Measurements from ENCODE around the gene SLC7A5.
A peak's percentile ranks its signal among the peaks of the same experiment; 100 is the strongest.
"Not testable (repeated sequence)": the region's sequence is repeated elsewhere in the genome, so short reads cannot be mapped to it uniquely, and the experiment has no call there.

SLC7A5 gene

DNA sequence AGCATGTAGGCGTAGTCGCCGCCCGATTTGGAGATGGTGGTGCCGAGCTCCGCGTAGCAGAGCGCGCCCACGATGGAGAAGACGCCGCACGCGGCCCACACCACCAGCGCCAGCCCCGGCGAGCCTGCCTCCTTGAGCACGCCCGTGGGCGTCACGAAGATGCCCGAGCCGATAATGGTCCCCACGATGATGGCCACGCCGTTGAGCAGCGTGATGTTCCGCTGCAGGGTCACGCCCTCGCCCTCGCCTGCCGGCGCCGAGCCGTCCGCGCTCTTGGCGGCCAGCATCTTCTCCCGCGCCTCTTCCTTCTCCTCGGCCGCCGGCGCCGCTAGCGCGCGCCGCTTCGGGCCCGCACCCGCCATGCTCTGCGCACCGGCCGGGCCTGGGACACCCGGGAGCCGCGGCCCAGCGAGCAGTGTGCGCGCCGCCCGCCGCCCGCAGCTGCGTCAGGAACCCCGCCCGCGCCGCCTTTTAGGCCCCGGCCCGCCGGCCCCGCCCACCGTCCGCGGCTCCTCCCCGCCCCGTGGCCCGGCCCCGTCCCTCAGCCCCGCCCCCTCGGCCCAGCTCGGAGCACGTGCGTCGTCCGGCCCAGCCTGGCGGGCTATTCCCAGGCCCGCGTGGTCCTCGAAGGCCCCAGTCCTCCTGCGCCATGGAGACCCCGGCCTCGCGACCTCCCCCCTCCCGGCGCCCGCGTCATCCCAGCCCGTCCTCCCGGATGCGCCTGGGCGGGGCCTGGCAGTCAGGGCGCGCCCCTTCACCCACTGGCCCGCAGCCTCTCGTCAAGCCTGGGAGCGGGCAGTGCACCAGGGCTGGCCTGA is at the start of gene SLC7A5:
Gene SLC7A5 (minus strand): TSS at position 447 of the 818 bp plus-strand sequence. CDS start 85 bp downstream, at position 362.
- DNase-seq (ENCODE audit: low spot score): peak; percentile 80

DNA sequence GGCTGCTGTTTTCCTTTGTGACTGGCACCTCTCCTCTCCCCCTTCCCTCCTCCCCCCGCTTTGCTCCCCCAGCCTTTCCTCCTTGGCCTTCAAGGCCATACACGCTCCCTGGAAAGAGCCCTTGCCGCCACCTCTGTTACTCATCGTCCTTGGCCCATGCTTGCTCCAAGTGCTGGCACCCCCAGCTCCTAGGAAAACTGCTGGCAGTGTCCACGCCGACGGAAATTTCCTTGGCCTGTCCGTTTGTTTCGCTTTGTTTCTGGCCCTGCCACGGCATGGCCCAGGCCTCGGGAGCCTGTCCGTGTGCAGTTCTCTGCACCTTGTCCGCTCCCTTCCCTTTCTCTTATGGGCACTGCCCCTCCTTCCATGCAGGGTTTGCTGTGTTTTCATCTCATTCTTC is 49.0 kb upstream of the SLC7A5 start:
- DNase-seq (ENCODE audit: low spot score): no peak

DNA sequence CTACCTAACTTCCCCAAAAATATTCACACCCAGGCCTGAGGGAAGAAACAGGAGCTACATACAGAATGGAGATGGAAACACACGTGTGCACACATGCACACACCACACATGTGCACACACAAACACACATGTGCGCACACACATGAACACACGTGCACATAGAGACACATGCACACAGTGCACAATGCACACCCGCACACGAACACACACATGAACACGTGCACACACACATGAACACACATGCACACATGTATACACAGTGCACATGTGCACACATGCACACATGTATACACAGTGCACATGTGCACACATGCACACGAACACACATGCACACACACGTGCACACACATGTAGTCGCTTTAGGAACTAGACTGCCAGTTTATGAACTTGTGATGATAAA is 48.2 kb upstream of the SLC7A5 start:
- DNase-seq (ENCODE audit: low spot score): no peak

DNA sequence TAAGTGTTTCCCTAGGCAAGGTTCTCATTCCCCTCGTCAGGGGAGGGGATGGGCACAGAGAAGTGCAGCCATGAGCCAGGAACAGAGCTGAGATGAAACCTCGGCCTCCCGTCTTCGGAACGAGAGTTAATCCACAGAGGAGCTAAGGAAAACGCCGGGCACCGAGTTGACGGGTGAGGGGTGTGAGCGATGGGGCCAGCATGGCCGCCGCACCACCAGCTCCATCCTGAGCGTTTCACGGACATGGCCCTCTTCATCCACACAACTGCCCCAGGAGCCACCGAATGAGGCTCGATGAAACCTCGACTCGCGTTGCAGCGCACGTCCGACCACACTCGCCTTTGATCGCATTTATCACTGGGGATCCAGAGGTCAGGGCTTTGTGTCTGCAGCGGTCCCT is 45.5 kb upstream of the SLC7A5 start:
- DNase-seq (ENCODE audit: low spot score): no peak

DNA sequence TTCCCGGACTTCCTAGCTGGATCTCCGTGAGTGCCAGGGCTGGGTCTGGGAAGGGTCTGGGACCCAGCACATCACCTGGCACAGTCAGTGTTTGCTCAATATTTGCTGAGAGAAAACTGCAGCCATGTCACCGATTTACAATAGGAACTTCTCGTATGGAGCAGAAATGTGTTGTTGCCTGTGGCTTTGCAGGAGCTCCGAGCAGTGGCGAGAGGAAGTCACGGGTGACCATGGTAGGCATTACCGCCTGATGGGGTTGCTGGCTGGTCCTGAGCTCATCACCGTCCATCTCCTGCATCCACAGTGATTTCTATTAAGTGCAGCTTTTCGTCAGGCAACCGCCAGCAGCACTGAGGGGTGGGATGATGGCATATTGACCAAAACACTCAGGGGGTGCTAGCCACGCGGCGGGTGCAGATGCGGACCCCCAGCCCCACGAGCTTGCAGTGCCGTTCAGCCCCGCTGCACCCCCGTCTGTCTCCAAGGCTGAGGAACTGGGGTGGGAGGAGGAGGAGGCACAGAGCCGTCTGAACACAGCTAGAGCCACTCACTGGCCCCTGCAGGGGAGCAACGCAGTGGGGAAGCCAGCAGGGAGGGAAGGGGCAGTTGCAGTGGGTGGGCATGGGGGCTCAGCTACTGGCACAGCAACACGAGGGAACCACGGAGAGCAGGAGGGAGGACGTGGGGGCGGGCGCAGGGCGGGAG is 44.9 kb upstream of the SLC7A5 start:
- not testable (repeated sequence) for DNase-seq (ENCODE audit: low spot score)

DNA sequence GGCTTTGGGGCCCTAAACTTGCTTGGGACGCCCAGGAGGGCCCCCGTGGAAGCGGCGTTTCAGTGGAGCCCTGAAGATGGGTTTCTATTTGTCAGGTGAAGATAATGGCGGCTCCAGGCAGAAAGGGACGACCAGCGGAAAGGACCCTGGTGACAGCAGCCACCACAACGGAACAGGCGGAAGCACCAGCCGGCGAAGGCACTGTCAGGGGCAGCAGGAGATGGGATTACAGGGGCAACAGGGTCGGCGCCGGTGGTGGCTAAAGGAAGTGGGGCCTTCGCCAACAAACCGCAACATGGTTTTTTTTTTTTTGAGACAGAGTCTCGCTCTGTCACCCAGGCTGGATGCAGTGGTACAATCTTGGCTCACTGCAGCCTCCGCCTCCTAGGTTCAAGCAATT is 43.4 kb upstream of the SLC7A5 start:
- not testable (repeated sequence) for DNase-seq (ENCODE audit: low spot score)

DNA sequence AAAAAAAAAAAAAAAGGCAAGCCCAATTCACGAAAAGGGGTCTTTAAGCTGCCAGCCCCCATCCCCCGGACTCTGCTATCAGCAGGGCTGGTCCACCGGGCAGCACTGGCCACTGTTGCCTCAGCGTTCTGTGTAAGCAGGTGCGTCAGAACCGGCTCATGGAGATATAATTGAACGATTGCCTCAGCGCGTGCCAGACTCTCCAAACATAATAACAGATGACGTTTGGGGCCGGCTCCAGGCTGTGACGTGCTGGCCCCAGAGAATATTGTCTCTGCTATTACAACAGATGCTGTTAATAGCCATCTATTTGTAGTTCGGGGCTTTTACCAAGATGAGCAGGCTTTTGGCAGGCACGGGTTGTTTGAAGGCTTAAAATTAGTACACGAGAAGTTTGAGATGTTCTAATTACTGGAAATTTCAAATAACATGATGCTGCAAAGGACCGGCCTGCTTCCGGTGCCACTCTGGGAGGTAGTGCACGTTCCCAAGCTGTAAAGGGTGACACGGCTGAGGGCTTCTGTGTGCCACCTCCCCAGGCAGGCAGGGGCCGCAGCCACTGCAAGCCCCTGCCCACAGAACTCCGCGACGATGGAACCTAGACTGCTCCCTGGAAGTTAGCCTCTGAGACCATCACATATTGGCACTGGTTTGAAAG is 41.9 kb upstream of the SLC7A5 start:
- DNase-seq (ENCODE audit: low spot score): not testable (repeated sequence)

DNA sequence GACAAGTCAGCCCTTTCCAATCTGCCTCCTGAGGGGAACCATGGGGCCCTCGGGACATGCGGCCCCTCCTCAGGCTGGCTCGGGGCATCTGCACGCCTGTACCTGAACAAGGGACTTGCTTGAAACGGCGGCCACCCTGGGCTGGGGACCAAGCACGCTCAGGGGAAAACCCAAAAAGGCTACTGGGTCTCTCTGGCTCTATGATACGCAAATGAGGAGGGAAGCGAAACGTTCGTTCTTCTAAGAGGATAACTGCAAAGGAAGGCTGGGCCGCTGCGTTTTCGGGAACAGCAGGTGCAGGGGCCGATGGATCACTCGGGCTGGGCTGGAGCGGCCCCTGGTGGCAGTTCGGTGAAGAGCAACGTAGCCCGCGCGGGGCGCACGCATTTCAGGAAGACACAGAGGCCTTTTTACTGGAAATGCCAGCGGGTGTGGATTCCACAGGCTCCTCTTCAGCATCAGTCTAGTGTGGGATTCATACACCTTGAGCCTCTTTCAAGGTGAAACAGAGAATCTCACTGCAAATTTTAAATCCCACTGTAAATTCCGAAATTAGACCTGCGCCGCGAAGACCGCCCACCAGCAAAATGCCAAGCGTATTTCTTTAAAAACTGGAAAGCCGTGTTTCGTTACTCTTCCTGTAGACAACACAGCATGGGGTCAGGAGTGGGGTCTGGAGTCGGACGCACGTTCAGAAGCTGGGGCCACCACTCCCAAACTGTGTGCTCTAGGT is 40.1 kb upstream of the SLC7A5 start:
- peak; percentile 74 for DNase-seq (ENCODE audit: low spot score)

DNA sequence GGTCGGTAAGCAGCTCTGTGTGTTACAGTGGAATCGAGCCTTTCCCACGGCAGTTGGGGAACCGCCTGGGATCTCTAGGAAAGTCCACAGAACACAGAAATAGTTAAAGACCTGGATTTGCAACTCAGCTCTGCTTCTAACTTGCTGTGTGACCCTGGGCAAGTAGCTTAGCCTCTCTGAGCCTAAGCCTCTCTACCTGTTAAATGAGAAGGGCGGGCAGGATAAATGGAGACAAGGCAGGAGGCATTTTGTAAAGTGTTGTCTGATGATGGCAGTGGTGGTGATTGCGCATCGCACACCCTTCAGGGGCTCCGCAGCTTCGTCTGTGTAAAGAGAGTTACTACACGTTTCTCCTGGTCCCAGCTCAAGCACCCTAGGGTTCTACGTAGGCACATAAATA is 38.8 kb upstream of the SLC7A5 start:
- DNase-seq (ENCODE audit: low spot score): not testable (repeated sequence)

DNA sequence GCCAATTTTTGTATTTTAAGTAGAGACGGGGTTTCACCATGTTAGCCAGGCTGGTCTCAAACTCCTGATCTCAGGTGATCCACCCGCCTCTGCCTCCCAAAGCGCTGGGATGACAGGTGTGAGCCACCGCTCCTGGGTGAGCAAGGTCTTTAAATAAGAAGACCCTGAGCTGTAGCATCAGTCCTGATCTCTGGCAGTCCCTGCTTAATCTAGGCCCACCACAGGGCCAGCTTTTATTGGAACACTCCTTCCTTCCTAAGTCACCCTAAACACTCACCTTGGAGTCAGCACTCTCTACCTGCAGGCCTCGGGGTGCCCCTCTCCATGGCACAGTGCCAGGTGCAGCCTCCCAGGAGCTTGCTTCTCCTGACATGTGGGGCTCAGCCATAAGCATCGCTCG is 36.2 kb upstream of the SLC7A5 start:
- not testable (repeated sequence) for DNase-seq (ENCODE audit: low spot score)

DNA sequence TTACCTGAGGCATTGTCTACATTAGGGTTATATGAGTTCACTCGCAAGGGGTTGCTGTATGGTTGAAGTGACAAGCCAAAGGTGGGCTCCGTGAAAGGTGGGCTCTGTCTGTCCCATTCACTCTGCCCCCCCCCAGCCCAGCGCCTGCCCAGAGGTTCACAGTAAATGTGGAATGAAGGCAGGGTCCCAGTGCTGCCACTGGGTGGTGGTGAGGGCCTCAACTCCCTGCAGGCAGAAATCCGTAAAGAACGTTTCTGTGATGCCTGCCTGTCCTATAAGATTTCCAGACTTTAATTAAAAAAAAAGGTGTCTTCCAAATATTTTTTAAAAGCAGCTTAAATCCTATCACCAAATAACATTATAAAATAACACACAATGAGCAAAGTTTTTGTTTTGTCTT is 35.7 kb upstream of the SLC7A5 start:
- DNase-seq (ENCODE audit: low spot score): not testable (repeated sequence)

DNA sequence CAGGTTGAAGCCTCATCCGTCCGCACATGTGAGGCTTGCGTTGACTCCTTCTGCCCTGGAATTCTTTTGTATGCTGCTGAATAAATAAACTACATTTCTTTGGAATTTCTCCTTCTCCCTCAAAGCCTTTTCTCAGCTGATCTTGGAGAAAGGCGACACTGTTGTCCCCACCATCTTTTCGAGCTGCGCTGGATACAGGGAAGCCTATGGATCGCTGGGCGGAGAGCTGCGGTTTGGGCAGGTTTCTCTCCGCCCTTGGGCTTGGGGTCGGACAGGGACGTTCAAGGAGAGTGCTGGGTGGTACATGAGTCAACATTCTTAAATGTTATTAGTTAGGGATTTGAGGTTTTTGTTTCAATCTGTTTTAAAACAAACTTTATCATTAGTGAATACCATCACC is 31.2 kb upstream of the SLC7A5 start:
- not testable (repeated sequence) for DNase-seq (ENCODE audit: low spot score)

DNA sequence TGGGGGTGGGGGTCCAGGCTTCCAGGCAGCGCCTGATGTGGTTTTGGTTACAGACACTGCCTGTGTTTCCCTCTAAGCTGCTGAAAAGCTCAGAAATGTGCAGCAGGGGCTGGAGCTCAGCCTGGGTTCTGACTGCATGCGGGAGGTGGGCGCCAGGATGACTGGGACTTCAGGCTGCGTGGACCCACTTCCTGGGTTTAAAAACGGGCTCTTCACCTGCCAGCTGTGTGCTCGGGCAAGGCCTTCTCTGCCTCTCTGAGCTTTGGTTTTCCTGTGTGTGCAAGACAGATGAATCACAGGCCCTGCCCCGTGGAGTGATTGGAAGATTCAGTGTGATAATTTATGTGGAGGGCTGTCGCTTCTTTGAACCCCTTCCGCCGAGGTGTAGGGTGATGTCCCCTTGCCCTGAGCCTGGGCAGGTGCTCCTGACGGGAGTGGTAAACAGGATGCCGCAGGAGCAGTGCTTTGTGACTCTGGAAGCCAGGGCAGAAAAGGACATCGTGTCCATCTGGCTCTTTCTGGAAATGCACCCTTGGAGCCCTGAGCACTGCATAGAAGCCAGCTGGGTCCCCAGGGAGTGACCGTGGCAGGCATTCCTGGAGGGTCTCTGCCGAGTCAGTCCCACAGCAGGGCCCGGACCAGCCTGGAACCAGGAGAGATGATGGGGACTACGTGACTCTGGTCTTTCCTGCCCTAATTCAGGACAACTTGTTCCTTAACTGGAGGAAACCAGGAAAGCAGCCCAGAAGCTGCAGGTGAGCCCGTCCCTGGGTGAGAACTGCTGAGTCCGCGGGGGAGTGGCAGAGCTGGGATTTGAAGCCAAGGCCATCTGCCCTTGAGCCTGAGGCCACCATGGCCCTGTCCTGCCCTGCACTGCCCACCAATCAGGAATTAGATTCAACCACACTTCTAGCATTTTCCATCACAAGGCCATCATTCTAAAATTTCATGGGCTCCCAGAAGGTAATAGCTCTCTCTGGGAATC is 28.5 kb upstream of the SLC7A5 start:
- DNase-seq (ENCODE audit: low spot score): peak; percentile 73

DNA sequence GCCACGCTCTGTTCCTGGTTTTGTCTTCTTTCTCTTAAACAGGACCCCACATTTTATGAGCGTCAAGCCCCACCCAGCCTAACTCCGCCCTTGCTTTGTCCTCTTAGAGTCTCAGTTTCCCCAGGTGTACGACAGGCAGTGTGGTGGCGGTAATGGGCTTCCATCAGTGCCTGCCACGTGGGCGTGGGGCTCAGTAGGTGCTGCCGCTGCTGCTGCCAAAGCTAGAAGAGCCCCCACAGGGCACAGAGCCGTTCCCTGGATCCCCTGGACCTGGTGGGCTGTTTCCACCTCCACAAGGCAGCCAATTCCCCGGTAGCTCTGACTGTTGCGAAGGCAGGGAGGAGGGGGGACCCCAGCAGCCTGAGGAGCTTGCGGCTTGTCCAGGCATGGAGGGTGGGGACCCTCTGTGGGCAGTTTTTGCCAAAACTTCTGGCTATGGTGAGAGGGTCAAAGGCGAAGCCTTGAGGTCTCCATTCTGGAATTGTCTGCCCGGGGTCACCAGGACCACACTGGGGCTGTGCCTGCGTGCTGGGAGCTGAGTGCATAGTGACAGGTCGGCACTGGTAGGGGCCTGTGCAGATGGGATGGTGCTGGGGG is 27.7 kb upstream of the SLC7A5 start:
- not testable (repeated sequence) for DNase-seq (ENCODE audit: low spot score)

DNA sequence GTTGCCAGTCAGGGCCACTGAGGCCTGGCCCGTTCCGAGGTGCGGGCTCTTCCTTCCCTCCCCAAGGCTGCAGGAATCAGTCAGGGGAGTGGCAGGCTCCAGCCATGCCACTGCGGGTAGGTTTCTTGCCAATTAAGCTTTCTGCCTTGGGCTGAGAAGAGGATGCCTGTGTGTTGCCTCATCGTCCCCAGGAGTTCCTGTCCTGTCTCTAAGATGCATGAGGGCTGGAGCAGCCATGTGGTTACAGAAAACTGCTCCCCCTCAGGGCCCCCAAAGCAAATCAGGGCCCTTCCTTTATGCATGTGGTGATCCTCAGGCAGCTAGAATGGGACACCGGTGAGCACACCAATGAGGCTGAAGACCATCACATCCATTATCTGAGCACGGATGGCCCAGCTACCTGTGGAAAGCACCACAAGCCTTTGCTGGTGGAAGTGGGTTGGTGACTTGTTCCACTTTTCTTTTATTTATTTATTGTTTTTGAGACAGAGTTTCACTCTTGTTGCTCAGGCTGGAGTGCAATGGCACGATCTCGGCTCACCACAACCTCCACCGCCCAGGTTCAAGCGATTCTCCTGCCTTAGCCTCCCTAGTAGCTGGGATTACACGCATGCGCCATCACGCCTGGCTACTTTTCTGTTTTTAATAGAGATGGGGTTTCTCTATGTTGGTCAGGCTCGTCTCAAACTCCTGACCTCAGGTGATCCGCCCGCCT is 27.0 kb upstream of the SLC7A5 start:
- DNase-seq (ENCODE audit: low spot score): not testable (repeated sequence)

DNA sequence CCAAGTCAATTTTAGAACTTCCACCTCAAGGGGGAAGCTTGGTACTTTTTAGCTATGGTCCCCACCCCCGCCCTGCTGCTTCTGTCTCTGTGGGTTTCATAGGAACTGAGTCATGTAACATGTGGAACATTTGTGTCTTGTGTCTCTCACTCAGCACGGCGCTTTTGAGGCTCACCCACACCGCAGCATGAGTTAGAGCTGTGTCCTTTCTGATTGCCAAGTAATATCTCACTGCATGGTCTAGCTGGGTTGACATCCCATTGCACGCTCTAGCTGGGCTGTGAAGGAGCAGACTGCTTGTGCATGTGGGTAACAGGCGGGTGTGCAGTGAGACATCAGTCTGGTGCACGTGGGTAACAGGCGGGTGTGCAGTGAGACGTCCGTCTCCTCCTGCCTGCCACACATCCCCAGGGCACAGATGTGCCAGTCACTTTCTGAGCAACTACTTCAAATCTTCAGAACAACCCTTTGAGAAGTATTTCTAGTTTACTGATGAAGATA is 26.4 kb upstream of the SLC7A5 start:
- peak; percentile 81 for DNase-seq (ENCODE audit: low spot score)

DNA sequence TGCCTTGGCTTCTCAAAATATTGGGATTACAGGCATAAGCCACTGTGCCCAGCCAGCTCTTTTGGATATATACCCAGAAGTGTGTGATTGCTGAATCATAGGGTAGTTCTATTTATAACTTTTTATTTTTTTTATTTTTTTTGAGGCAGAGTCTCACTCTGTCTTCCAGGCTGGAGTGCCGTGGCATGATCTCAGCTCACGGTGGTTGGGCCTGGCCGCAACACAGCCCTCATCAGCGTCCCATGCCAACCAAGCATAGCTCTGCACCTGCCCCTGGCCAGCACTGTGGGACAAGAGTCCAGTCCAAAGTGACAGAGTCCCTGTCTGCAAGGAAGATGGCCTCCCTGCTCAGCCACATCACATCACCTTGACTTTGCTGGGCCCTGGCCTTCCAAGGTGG is 24.7 kb upstream of the SLC7A5 start:
- DNase-seq (ENCODE audit: low spot score): not testable (repeated sequence)

DNA sequence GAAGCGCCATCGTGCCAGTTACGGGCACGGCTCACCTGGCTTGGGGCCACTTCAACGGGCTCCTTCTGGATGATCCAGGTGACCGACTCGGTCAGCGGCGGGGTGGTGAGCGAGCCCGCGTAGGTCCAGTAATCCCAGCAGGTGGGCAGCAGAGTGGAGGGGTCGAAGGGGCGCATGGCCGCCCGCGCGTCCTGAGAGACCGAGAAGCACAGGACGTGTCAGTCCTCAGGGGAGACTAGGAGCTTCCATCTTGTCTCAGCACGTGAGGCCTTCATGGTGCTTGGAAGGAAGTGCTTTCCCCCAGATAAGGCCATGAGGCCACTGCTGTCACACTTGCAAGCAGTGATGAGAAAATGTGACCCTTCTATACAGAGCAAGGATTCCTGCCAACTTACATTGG is 22.5 kb upstream of the SLC7A5 start:
- no peak for DNase-seq (ENCODE audit: low spot score)

DNA sequence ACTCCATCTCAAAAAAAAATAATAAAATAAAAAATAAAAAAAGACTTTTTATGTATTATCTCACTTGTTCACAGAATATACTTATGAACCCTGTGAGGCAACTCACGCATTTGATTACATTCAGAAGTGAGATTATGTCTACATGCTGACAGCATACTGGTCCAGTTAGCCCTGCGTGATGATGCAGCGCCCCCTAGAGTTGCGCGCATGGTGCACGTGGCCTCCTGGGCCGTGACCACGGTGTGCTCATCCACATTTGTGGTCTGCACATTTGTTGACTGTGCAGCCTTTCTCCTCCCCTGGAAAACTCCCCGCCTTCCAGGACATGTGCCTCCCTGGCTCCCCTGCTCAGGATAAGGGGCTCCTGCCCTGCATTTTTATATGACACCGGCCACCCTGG is 20.5 kb upstream of the SLC7A5 start:
- DNase-seq (ENCODE audit: low spot score): not testable (repeated sequence)

DNA sequence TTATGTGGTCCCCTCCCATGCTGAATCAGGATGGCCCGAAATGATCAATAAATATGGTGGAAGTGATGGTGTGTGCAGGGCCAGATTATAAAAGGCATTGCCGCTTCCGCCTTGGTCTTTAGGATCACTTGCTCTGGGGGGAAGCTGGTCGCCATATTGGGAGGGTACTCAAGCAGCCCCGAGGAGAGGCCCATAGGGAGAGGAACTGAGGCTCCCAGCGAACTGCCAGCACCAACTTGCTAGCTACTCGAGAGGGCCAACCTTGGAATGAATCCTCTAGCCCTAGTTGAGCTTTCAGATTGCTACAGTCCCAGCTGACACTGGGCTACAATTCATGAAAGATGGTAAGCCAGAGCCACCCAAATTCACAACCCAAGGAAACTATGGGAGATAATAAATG is 19.0 kb upstream of the SLC7A5 start:
- DNase-seq (ENCODE audit: low spot score): not testable (repeated sequence)

All from CD4-positive, alpha-beta T cell treated with Interleukin-6 at 100 ng/mL for 8 hours (primary cell).